G401 (cell line): ENCODE measurements around the gene DIPK1A. TPM values are rescaled to one million over a fixed set of nuclear protein-coding genes. Genes with fewer than 3 reads are reported as not detected.

Source experiments
- DNase-seq: peaks from one replicate; pipeline ENCODE4 v3.0.0-alpha.2; 2015; ENCODE audit warnings: low spot score
- in situ Hi-C: cut with HindIII; loops from 2 replicates; pipeline ENCODE4 v1.10.0; 2016; ENCODE audit warnings: low sequenced_read_pairs, mixed read lengths
- total RNA-seq: library from RNA; depleted of rRNA; stranded (reverse); fragments of >200 nt; shearing (Covaris generic); gene quantifications from 2 replicates; pipeline ENCODE4 v1.2.3, GENCODE V29; 2014; rRNA removed

The DIPK1A gene
- total RNA-seq = 3.2 and 4.2 TPM in 2 replicates

GRCh38 chr1:92961131-92961895, at the start of gene DIPK1A:
DIPK1A (minus strand) TSS chr1:92961462; CDS start chr1:92961429, 33 bp downstream.
- peak; percentile 79 for DNase-seq

GRCh38 chr1:93007941-93008577, 46.8 kb upstream of the DIPK1A start:
- no peak for DNase-seq
- in situ Hi-C loops = no loop called here

More at GRCh38 chr1:92961131-92961895, at the start of gene DIPK1A:
- in situ Hi-C loops = loop anchor here (5.0 kb wide), 1 partner anchor 51 kb away; no protein-coding TSS in a partner anchor

GRCh38 chr1:93005252-93005598, 44.0 kb upstream of the DIPK1A start:
- DNase-seq = no peak
- in situ Hi-C loops = no loop called here

- in situ Hi-C loops = no loop called here
- no peak for DNase-seq
Measured at GRCh38 chr1:93004566-93005251, 43.4 kb upstream of the DIPK1A start.

GRCh38 chr1:93003981-93004380, 42.7 kb upstream of the DIPK1A start:
- DNase-seq = no peak
- in situ Hi-C loops = no loop called here

- in situ Hi-C loops = no loop called here
- DNase-seq = no peak
Measured at GRCh38 chr1:93002781-93003180, 41.5 kb upstream of the DIPK1A start.

GRCh38 chr1:93001893-93002292, 40.6 kb upstream of the DIPK1A start:
- in situ Hi-C loops = no loop called here
- DNase-seq = no peak

- peak; percentile 18 for DNase-seq
- in situ Hi-C loops = no loop called here
Measured at GRCh38 chr1:93000751-93001175, 39.5 kb upstream of the DIPK1A start.

- in situ Hi-C loops = no loop called here
- no peak for DNase-seq
Measured at GRCh38 chr1:93000291-93000690, 39.0 kb upstream of the DIPK1A start.

- in situ Hi-C loops = no loop called here
- DNase-seq = no peak
Measured at GRCh38 chr1:92998821-92999220, 37.6 kb upstream of the DIPK1A start.

GRCh38 chr1:92995441-92996430, 34.5 kb upstream of the DIPK1A start:
- no peak for DNase-seq
- in situ Hi-C loops = no loop called here

- in situ Hi-C loops = no loop called here
- DNase-seq = peak; percentile 94
Measured at GRCh38 chr1:92994105-92994712, 32.9 kb upstream of the DIPK1A start.

GRCh38 chr1:92993581-92993980, 32.3 kb upstream of the DIPK1A start:
- DNase-seq = no peak
- in situ Hi-C loops = no loop called here

- in situ Hi-C loops = no loop called here
Measured at GRCh38 chr1:92992877-92993276, 31.6 kb upstream of the DIPK1A start.

GRCh38 chr1:92992054-92992453, 30.8 kb upstream of the DIPK1A start:
- in situ Hi-C loops = no loop called here
- DNase-seq = no peak

More at GRCh38 chr1:92992877-92993276, 31.6 kb upstream of the DIPK1A start:
- no peak for DNase-seq

- no peak for DNase-seq
- in situ Hi-C loops = no loop called here
Measured at GRCh38 chr1:92990828-92991227, 29.6 kb upstream of the DIPK1A start.

- in situ Hi-C loops = no loop called here
- DNase-seq = no peak
Measured at GRCh38 chr1:92989936-92990583, 28.8 kb upstream of the DIPK1A start.

- no peak for DNase-seq
- in situ Hi-C loops = no loop called here
Measured at GRCh38 chr1:92989253-92989652, 28.0 kb upstream of the DIPK1A start.
